NCI-H524 treated with DMSO at 0.1 percent for 48 hours (cell line): ENCODE results near the gene AAGAB.

Experiments used
- DNase-seq: peaks from one replicate; lab custom pipeline; 2025; lab: John Stamatoyannopoulos, UW

Gene AAGAB

DNA sequence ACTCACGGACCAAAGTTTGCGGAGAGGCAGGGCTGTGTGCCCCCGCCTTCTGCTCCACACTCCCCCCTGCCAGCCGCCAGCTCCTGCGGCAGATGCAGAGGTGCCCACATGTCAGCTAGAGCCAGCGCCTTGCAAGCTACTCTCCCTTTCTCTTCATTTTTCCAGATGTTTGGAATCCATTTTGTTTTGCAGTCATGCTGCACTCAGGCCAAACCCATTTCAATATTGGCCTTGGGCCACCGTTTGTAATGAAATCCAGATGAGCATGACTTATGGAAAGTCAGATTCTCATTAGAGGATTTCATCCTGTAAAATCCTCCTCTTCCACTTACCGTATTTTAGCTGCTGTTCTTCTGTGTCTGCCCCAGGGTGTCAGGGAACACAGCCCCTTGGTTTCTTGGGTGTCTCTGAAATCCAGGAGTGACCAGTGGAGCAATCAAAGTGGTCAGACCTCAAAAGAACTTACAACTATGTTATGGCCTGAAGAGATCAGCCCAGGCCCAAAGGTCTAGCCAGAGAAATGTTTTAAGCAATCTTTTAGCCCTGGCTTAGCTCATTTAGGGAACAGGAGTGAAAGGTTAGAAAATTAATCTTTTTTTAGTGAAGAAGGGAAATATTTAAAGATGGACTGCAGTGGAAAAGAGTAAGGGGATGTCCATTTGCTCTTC lies 65.8 kb downstream of the AAGAB start:
- DNase-seq, result no peak

- no peak for DNase-seq
Observed at GRCh38 chr15:67187351-67187854, 67.1 kb downstream of the AAGAB start.

DNA sequence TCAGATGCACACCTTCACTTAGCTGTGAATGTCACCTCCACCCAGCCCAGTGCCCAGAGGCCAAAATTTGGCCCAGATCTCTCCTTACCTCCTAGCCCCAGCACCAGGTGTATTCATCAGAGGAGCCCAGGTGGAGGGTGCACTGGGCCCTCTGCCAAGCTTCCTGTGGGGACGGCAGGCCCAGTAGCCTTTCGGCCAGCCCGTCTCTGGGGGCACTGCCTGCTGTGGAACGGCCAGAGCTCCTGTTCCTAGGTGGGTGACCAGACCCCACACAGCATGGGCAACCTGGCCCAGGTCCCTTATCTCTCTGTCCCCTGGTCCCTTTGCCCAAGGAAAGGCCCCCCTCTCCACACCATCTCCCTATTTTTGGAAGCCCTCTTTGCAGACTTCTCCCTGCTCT lies 67.8 kb downstream of the AAGAB start:
- DNase-seq, result no peak

DNA sequence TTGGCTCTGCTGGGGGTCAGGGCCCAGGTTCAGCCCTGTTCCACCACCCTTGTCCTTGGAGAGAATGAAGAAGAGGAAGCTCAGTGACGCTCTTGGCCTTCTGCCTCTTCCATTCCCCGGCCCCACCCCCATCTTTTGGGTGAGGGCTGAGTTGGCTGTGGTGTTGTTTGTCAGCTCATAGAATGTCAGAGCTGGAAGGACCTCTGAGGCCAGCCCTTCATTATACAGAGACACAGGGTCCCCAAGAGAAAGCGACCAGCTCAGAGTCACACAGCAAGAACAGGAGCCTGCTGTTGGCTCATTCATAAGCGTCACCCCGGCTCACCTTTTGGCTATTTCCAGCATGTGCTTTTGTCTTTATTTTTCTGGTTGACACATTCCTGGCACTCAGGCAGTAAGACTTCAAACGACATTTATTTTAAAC lies 68.2 kb downstream of the AAGAB start:
- no peak for DNase-seq

DNA sequence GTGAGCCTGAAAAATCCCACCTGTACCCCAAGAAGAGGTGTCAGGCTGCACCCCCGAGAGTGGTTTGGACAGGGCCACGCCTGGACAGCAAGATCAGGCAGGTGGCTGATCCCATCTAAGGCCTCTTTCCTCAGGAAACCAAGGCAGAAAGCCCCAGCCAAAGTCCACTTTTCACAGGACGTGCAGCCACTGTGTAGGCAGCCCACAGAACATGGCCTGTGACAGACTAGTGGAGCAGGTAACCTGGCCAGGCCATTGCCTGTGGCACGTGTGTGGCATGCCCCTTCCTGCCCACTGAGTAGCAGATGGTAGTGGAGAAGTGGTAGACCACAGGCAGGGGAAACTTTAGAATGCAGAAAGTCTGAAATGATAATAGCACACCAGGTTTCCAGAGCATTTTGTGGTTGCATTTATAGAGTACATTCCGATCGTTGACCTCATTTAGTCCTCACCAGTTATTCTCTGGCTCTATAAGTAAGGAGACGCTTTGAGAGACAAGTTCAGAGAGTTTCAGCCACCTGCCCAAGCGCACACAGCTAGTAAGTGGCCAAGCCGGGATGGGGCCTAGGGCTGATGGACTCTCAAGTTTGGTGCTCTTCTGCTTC lies 68.7 kb downstream of the AAGAB start:
- no peak for DNase-seq

DNA sequence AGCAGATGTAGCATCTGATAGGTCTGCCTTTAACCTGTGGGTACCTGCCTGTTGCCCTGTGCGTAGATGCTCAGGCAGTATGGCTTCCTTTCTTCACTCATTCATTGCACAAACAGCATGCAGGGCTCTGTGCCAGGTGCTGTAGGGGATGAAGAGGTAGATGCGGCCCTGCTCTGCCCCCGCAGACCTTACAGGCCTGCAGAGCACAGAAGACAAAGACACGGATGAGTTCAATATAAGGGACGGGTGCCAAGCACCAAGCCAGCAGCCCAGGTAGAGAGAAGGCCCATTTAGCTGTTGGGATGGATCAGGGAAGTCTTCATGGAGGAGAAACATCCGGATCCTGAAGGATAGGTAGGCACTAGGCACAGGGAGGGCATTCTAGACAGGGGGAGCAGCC lies 69.4 kb downstream of the AAGAB start:
- DNase-seq, result no peak

- no peak for DNase-seq
Observed at GRCh38 chr15:67184208-67184925, 70.1 kb downstream of the AAGAB start.

- DNase-seq, result no peak
Observed at GRCh38 chr15:67183443-67184169, 70.9 kb downstream of the AAGAB start.

DNA sequence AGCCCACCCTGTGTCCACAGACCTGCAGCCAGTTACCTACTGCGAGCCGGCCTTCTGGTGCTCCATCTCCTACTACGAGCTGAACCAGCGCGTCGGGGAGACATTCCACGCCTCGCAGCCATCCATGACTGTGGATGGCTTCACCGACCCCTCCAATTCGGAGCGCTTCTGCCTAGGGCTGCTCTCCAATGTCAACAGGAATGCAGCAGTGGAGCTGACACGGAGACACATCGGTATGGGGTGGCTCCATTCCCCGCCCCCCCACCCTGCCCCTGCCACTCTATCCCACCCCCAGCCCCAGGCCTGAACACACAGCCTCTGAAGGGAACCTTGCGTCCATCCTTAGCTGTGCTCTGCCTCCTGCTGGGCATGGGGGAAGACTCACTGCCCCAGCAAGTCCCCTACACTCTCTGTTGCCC lies 73.2 kb downstream of the AAGAB start:
- no peak for DNase-seq

GRCh38 chr15:67180514-67181191 lies 73.8 kb downstream of the AAGAB start:
- no peak for DNase-seq

GRCh38 chr15:67180035-67180434 lies 74.4 kb downstream of the AAGAB start:
- no peak for DNase-seq

DNA sequence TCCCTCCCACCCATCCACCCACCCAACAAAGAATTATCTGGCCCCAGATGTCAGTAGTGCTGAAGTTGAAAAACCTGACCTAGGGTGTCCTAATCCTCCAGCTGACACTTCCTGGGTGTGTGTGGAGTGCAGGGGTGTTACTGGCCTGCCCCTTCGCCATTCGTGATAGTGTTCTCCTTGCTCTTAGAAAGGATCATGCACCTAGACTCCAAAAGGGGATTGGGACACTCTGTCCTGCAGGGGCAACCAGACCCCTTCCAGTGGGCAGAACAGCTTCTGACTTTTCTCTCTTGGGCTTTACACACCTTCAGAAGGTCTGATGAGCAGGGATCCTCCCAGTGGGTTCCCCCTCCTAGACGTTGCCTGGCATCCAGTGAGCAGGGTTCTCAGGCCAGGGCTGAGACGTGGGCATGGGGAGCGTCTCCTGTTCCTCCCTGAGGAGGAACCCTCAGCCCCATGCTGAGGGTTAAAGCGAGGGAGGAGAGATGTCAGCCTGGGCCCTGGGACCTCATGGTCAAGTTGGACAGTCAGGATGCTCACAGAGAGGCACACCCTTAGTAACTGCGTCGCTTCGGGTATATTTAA lies 75.0 kb downstream of the AAGAB start:
- DNase-seq, result no peak

DNA sequence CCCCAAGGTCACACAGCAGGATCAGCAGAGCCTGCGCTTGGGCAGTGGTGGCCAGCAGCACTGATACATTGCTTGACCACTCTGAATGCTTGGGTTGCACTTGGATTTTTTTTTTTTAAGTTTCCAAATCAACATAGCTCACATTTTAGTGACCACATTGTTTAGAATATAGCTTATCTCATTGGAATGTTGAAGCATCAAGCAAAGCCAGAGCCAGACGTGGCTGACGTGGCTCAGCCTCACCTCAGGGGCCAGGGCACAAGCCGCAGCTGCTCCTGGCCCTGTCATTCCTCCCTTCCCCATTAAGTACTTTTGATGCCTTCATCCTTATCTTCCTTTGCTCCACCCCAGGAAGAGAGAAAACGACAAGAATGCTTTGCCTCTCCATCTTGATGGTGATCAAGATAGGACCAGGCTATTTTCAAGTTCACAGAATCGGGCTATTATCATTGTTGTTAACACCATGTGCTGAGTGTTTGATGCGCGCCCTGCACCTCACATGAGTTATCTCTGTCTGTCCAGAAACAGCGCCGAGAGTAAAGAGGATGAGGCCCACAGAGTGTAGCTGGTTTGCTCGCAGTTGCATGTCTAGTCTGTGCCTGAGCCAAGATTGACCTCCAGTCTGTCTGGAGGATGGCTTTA lies 75.8 kb downstream of the AAGAB start:
- no peak for DNase-seq

- no peak for DNase-seq
Observed at GRCh38 chr15:67177752-67178151, 76.7 kb downstream of the AAGAB start.

- DNase-seq, result peak; percentile 90
Observed at GRCh38 chr15:67176195-67176971, 78.1 kb downstream of the AAGAB start.

- no peak for DNase-seq
Observed at GRCh38 chr15:67175643-67176071, 78.8 kb downstream of the AAGAB start.

- no peak for DNase-seq
Observed at GRCh38 chr15:67174864-67175573, 79.4 kb downstream of the AAGAB start.

GRCh38 chr15:67174446-67174845 lies 80.0 kb downstream of the AAGAB start:
- DNase-seq, result no peak

DNA sequence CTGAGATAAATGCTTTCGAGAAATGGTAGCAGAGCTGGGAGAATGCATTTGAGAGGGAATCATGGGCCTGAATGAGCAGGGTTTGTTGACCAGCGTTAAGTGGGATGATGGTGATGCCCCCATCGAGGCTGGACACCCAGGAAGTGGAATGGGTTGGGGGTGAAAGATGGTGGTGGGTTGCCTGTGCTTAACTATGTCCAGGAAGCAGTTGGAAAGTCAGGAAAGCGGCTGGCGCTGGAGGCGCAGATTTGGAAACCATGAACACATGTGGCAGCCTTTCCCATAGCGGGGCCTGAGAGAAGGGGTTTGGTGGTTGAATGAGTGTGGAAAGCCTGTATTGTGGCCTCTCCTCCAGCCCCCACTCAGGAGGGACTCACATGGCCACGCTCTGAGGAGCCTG lies 80.7 kb downstream of the AAGAB start:
- no peak for DNase-seq
